Stimulated activated CD8-positive, alpha-beta memory T cell treated with anti-CD3 and anti-CD28 coated beads, Interleukin-2, amount 100 ng/mL, for 1 hour (primary cell): ENCODE data around the gene ARAP1.
A peak's percentile ranks its signal among the peaks of the same experiment; 100 is the strongest.

Experiments used
- DNase-seq, 2 donors: peaks; one replicate each; pipeline ENCODE4 v3.0.0-alpha.2; 2020; ENCODE audit warnings: low read depth in 2 of 2

ARAP1 gene

GRCh38 chr11:72724851-72725723, 27.1 kb downstream of the ARAP1 start:
- peak; percentile 58 to 69 for DNase-seq

- DNase-seq = no peak
These were observed 28.1 kb downstream of the ARAP1 start for GRCh38 chr11:72724021-72724551.

GRCh38 chr11:72723508-72723907, 28.7 kb downstream of the ARAP1 start:
- DNase-seq = no peak

GRCh38 chr11:72722050-72722748, 30.0 kb downstream of the ARAP1 start:
- peak; percentile 65 for DNase-seq

DNA sequence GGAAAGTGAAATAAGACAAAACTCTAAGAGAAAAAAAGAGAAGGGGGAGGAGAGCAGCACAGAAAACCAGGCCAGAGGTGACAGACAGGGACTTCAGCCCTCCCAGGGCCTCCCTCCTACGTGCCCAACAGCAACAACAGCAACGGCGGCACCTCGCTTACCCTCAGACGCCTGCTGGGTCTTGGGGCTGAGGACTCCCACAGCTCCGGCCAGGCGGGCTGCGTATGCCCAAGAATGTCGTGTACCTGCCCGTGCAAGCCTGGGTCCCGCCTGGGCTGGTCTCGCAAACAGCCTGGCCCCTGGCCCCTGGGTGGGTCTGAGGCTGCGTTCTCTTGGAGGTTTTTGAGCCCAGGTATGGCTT, 30.5 kb downstream of the ARAP1 start:
- DNase-seq = peak in 1 of 2 donors; percentile 19

DNA sequence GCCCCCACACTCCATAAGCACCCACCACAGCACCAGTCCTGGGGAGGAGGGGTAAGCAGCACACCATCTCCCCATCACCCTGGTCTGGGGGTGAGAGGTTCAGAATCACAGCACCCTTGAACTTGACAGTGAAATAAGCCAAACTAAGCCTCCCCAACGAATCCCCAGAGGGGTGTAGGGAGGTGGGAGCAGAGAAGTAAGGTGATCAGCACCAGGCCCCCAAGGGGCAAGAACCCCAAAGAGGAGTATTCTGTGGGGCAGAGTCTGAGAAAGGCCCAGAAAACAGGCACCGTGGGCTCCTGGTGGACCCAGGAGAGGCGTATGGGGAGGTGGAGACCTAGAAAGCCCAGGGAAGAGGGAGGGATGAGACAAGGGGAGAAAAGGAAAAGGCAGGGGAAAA, 30.9 kb downstream of the ARAP1 start:
- no peak for DNase-seq

DNA sequence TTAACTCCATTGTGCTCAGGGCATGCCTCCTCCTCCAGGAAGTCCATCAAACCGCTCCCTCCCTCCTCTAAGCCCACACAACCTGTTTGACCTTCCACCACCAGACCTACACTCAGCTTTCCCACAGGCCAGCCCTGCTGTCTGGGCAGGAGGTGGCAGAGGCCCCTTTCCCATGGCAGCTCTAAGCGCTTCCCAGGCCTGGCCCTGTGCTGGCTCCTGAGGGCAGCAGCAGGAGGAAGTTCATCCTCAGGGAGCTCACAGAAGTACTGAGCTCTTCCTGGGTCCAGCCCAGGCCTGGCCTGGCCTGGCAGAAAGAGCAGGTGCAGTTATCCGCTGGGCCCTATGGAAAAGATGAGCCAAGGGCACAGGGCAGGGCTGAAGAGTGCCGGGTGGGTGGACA, 31.4 kb downstream of the ARAP1 start:
- DNase-seq = no peak

GRCh38 chr11:72720047-72720446, 32.2 kb downstream of the ARAP1 start:
- no peak for DNase-seq

DNA sequence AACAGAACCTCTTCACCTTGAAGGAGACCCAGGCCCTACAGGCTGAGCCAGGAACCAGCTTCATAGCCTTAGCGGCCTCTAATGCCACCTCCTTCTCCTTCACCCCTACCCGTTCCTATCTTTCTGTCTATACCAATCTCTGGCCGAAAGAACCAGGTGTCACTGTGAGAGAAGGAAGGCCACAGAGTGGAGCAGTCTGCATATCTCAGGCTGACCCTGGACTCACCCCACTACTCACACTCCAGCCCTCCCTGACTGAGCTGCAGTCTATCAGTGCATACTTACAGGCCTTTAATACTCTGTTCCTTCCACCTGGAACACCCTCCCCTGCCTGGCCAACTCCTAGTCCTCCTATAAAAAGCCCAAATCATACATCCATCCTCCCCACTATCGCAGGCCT, 32.7 kb downstream of the ARAP1 start:
- no peak for DNase-seq

GRCh38 chr11:72719144-72719543, 33.1 kb downstream of the ARAP1 start:
- DNase-seq = no peak

- DNase-seq = no peak
These were observed 34.1 kb downstream of the ARAP1 start for GRCh38 chr11:72718101-72718501.

DNA sequence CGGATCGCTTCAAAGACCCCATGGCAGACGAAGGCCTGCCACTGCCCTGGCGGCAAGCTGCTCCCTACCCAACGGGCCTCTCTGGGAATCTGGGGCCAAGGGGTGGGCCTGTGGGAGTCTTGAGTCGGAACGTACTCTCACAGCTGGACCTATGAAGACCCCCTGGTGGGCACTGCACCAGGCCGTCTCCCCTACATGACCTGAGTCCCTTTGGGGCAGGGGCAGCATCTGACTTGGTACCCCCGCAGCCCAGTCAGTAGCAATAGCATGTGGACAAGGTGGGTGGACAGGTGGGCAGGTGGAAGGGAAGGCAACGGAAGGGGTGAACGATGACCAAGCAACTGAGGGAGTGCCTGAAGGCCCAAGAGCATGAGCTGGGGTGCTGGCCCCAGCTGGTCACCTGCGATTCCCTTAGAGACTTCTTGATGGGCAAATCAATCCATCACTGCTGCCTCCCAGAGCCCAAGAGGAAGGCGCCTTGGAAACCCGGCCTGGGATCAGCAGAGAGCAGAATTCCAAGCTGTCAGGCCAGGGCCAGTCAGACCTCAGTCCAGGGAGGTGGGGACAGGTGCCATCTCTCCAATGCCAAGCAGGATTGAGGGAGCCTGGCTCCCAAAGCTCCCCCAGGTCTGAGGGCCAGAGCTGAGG, 35.3 kb downstream of the ARAP1 start:
- no peak for DNase-seq

- DNase-seq = no peak
These were observed 35.9 kb downstream of the ARAP1 start for GRCh38 chr11:72716290-72716689.

- DNase-seq = no peak
These were observed 39.4 kb downstream of the ARAP1 start for GRCh38 chr11:72712841-72713240.

DNA sequence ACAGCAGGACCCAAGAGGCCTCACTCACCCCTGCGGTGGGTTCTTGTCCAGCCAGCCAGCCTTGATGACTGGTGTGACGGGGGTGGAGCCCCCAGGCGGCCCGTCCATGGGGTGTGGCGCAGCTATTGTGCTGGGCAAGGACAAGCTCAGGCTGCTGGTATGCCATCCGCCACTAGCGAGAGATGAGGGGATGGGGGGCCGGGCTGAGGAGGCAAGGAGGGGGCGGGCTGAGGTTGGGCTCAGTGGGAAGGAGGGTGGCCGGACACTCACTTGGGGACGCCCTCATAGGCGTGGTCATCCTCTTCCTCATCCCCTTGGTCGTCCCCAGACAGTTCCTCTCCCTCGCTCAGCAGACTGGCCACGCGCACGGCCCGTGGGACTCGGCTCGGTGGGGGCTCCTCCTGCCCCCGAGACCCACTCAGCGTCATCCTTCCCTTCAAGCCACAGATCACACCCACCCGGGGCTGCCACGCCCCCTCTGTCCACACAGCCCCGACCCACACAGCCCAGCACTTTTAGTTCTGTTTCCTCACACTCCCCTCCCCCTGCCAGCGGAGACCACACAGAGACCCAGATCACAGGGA, 39.9 kb downstream of the ARAP1 start:
- DNase-seq = no peak

DNA sequence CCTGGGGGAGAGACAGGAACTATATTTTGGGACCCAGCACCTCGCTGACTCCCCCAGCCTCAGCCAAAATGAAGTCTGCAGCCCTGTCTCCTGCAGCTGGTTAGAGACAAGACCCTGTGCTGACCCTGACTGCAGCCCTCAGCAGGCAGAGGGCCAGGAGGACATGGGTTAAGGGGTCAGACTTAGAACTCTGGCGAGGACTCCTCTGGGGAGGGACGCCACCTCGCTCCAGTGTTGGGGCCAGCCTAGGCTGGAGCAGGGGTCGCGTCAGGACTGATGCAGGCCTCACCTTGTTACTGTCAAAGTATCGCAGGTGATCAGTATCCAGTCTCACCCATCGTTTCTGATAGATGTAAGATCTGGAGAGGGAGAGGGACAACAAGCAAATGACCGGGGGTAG, 41.1 kb downstream of the ARAP1 start:
- DNase-seq = no peak

GRCh38 chr11:72710278-72710677, 41.9 kb downstream of the ARAP1 start:
- no peak for DNase-seq

DNA sequence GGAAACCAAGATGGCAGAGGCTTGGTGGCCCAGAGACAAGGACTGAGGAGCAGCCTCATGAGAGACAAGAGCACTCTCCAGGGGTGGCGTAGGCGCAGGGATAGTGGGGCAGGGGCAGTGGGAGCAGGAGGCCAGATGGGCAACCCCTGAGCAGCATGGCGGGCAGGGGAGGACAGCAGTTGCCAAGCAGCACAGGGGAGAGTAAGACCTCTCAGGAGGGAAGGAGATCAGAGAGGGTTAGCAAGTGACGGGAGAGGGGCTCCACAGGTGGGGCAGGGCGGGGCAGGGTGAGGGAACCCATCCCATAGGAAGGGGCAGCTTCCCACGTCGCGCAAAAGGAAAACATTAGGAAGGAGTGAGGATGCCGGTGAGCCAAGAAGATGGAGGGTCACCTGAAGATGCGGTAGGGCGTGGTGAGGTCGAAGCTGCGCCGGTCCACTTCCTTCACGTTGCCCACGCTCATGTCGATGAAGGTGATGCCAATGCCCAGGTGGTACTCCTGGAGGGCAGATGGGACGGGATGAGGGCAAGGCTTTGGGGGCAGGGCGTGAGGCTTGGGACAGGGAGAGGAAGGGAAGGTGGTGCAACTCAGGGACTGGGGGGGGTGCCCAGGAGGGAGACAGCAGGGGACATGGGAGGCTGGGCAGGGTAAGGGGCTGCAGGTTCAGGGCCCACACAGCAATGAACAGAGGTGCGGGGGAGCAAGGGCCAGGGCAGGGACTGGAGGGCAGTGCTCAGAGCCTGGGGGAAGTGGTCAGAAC, 42.5 kb downstream of the ARAP1 start:
- no peak for DNase-seq

DNA sequence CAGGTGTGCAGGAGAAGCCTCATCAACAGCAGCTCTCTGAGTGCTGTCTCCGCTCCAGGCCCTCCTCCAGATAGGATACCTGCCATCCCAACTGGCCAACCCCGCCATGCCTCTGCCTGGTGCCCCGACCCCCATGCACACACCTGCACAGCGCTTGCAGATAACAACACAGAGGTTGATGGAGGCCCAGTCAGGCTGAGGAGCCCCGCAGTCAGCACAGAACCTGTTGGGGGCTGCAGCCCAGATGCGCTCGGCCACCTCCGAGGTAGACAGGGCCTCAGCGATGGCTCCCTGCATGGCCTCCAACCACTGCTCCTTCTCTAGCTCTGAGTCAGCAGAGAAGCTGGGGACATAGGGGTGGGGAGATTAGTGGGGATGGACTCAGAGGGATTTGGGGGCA, 45.2 kb downstream of the ARAP1 start:
- no peak for DNase-seq

- no peak for DNase-seq
These were observed 45.6 kb downstream of the ARAP1 start for GRCh38 chr11:72706579-72706978.
